CD4-positive, alpha-beta T cell treated with Interleukin-6 for 4 hours (primary cell): ENCODE data around the gene PLD2.
"Not testable (repeated sequence)": the region's sequence is repeated elsewhere in the genome, so short reads cannot be mapped to it uniquely, and the experiment has no call there.

Source experiments
- DNase-seq: peaks from one replicate; pipeline ENCODE4 v3.0.0-alpha.2; 2020; ENCODE audit warnings: mixed read lengths

PLD2 gene

GRCh38 chr17:4789951-4790704 lies 16.8 kb upstream of the PLD2 start:
- DNase-seq, result peak; percentile 87

DNA sequence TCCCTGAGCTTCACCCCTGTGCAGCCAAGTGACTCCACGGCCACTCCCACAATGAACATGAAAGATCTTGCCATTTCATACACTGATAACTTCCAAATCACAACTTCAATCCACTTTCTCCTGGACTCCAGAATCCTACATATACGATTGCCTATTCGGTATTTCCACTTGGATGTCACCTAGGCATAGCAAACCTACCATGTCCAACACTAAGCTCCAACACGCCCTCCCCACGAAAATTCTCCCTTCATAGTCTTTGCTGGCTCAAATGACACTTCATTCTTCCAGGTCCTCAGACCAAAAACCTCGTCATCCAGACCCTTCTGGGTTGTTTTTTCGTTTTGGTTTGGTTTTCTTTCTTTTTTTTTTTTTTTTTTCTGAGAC lies 16.3 kb upstream of the PLD2 start:
- no peak for DNase-seq

- DNase-seq, result no peak
Observed at GRCh38 chr17:4795168-4795567, 11.8 kb upstream of the PLD2 start.

- DNase-seq, result no peak
Observed at GRCh38 chr17:4796552-4796920, 10.4 kb upstream of the PLD2 start.

DNA sequence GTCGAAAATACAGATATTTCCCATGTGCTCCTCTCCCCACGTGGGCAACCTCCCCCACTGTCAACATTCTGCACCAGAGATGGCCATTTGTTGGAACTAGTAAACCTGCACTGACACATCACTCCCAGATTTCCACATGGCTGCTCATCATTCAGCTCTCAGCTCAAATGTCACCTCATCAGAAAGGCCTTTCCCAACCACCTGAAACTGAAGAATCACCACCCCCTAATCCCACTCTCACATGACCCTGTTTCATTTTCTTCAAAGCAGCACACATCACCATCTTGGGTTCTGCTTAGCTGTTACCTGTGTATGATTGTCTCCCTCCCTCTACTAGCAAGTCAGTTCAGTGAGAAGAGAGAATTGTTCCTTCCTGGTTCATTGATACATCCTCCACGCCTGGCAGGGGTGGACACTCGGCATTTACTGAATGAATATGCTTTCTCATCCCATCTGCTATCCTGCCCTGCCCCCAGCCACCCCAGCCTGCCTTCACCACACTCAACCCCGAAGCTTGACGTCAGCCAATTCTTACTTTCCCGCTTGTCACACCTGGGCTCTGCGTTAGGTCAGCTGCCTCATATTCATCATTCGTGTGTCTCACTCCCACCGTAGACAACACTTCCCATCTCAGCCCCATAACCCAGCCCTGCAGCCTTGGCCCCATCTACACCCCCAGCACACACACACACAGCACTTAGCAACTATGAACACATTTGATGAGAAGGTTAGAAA lies 6.3 kb upstream of the PLD2 start:
- DNase-seq, result no peak

DNA sequence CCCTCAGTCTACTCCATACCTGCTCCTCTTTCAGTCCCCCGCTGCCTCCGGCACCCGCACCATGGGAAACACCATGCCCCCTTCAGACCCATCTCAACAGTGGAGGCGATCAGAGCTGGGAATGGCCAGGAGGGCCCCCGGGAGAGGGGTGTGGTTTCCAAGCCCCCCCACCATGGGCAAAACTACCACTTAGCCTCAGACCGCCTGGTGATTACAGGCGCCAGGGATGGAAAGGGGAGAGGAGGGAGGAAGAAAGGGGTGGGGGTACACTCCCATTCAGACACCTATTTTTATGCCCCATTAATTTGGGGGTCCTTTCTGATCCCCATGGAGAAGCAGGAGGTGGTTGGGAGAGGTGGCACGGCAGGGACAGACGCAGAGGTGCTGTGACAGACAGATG lies 4.7 kb upstream of the PLD2 start, which contains the start of gene C17orf114:
Gene C17orf114 (minus strand): TSS at position 101 of the 400 bp plus-strand sequence.
- no peak for DNase-seq

- DNase-seq, result no peak
Observed at GRCh38 chr17:4806456-4806776, 536 bp upstream of the PLD2 start.

DNA sequence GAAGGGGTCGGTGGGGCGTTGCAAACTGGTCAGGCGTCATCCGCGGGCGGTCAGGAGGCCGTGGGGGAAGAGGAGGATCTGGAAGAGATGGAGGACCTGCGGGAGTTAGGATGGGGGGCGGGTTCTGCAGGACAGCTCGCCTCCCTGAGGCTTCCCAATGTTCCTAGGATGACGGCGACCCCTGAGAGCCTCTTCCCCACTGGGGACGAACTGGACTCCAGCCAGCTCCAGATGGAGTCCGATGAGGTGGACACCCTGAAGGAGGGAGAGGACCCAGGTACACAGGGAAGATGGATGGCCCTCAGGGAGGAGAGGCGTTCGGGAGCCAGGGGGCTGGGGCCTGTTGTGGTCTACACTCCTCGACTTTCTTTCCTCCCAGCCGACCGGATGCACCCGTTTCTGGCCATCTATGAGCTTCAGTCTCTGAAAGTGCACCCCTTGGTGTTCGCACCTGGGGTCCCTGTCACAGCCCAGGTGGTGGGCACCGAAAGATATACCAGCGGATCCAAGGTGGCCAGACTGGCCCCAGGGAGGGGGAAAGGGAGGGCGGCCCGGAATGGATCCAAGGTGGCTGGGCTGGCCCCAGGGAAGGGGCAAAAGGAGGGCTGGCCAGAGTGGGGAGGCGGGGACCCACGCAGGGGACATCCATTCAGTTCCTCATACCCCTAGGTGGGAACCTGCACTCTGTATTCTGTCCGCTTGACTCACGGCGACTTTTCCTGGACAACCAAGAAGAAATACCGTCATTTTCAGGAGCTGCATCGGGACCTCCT lies 839 bp downstream of the PLD2 start:
- no peak for DNase-seq

- no peak for DNase-seq
Observed at GRCh38 chr17:4808378-4808767, 1.4 kb downstream of the PLD2 start.

DNA sequence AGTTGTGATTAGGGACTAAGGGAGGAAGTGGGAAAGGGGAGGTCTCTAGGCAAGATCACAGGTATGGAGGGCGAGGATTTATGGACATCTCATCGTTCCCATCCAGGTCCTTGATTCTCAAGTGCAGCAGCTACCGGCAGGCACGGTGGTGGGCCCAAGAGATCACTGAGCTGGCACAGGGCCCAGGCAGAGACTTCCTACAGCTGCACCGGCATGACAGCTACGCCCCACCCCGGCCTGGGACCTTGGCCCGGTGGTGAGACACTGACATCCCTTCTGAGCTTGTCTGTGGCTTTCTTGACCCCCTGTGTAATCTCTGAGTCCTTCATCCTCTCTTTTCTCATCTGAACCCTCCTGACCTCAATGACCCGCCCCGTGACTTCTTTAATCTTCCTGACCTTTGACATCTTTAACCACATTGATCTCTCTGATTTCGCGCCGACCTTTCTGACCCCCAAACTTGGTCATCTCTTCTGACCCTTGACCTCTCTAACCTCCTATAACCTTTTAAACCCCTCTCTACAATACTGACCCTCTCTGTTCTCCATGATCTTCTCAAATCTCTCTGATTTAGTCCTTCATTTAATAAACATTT lies 3.8 kb downstream of the PLD2 start:
- DNase-seq, result no peak

DNA sequence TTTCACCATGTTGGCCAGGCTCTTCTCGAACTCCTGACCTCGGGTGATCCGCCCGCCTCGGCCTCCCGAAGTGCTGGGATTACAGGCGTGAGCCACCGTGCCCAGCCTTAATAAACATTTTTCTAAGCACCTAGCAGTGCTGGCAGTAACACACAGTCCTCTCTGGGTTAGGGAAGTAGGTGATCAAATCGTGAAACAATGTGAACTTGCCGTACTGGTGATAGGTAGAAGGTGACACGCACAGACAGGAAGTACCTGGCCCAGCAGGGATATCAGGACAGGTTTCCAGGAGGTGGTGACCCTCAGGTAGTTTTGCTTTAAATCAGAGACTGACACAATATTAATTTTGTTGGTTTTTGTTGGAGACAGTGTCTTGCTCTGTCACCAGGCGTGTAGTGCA lies 4.5 kb downstream of the PLD2 start:
- DNase-seq, result no peak

- DNase-seq, result no peak
Observed at GRCh38 chr17:4812690-4813089, 5.7 kb downstream of the PLD2 start.

GRCh38 chr17:4815043-4815675 lies 8.2 kb downstream of the PLD2 start:
- DNase-seq, result no peak

DNA sequence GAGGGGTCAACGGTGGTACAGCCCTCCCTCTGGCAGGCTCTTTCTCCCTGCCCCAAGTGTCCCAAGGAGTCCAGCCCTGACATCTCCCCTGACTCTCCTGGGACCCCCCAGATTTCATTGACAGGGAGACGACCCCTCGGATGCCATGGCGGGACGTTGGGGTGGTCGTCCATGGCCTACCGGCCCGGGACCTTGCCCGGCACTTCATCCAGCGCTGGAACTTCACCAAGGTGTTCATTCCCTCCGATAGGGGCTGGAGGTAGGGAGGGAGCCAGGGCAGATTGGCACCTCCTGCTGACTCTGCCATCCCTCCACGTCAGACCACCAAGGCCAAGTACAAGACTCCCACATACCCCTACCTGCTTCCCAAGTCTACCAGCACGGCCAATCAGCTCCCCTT lies 9.9 kb downstream of the PLD2 start:
- no peak for DNase-seq

DNA sequence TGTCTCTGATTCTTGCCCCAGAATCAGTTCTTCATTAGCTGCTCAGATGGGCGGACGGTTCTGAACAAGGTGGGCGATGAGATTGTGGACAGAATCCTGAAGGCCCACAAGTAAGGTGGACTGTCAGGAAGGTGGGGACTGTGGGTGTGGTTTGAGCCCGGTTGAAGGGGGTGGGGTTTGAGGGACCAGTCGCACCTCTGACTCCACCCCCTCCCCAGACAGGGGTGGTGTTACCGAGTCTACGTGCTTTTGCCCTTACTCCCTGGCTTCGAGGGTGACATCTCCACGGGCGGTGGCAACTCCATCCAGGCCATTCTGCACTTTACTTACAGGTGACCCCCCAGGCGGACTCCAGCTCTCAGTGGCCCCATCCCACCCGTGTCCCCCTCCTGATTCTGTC lies 11.3 kb downstream of the PLD2 start:
- no peak for DNase-seq

- no peak for DNase-seq
Observed at GRCh38 chr17:4822835-4823234, 15.9 kb downstream of the PLD2 start.

DNA sequence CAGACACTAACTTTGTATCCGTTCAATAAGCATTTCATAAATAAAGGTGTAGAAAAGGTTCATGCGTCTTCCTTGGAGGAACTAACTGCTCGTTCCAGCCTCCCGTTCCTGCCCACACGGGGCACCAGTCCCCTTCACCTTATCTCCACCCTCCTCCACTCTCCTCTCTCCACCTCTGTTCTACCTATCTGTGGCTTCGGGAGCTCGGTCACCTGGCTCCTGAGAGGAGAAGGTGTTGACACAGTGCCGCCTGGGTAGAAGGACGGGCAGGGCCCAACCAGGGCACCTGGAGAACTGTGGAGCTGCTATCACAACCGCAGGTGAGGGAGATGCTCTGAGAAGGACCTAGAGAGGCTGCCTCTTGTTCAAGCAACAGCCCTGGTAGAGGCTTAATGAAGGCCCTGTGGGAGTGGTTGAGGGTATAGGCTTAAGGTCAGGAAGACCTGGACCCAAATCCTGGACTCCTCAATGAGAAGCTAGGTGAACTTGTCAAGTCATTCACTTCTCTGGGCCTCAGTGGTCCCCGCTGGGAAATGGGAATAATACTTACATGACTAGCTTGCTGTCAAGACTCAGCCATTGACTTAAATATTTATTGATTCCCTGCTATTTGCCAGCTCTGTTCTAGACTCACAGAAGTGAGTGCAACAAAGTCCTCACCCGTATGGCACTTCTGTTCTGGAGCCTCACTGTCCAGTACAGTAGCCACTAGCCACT lies 16.6 kb downstream of the PLD2 start:
- DNase-seq, result no peak

GRCh38 chr17:4827399-4827798 lies 20.4 kb downstream of the PLD2 start:
- no peak for DNase-seq

DNA sequence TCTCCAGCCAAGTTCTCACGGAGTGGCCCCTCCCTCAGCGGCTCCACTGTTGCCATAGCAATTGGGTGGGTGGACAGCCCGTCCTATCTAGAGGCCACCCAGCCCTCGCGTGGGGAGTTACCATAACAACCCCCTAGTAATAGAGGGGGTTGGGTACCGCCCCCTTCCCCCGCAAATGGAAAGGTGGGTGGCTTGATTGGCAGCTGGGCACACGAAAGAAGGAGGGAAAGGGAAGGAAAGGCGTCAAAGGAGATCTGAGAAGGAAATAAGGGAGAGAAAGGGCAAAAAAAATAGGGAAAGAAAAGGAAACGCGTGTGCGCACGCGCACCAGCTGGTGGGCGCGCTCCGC lies 25.9 kb downstream of the PLD2 start:
- DNase-seq, result not testable (repeated sequence)

DNA sequence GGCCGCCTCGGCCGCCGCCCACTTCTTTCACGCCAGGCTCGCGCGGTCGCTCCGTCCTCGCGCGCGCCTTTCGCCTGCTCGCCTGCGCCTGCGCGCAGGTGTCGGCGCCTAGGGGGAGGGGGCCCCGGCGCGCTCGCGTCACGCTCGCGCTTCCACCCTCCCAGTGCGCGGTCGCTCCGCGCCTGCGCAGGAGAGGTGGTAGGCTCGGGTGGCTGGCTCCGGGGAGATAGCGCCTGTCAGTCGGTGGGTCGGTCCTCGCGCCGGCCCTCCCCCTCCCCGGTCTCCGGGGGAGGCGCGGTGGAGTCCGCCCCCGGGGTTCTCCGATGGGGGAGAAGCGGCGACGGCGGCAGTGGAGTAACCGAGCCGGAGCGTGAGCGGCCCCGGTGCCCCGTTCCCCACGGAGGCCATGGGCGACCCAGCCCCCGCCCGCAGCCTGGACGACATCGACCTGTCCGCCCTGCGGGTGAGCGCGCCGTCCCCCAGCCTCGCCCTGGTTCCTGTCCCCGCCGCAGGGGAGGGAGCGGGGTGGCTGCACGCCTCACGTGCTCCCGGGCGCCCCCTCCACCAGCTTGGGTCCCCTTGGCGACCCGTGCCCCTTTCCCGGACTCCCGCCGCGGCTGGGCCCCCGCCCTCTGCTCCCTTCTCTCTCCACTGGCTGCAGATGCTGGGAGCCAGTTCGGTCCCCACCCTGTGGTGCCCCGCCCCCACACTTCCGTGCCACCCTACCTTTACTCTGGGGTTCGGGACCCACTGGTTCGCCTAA lies 26.4 kb downstream of the PLD2 start, which contains the start of gene MINK1:
Gene MINK1 (plus strand): TSS at position 163 of the 763 bp plus-strand sequence. CDS start 244 bp downstream, at position 407.
- DNase-seq, result peak; percentile 91

DNA sequence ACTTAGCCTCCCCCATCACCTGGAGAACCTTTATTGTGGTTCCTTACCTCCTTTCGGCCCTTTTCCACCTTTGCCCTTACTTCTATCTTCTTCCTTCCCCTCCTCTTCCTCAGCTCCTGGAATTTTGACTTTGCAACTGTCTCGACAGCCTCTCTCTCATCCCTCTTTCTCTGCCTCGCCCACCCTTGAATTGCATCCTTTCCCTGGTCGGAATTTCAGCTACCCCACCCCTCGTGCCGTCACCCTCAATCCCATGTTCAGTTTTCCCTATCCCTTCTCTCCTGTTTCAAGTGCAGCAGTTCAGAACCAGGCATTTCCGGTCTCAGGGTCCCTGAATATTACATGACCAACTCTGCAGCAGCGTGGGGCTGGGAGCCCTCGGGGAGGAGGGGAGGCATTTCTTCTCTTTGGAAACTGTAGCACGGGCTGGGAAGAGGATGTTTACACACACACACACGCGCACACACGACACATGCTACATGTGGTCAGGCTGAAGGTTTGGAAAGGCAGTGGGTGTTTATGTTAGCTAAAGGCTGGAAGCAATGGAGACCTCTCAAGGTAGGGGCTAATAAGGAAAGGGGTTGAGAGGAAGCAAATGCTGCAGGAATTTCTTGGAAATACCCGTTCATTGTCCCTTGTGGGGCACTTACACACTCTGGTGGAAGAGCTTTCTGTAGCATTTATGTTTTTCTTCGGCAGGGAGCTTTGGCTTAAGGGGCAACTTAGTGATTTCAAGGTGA lies 27.2 kb downstream of the PLD2 start:
- DNase-seq, result peak; percentile 13
